Measurements from ENCODE around the gene CRELD2.

The CRELD2 gene

GRCh38 chr22:49966774-49967705, 48.6 kb downstream of the CRELD2 start:
- no peak for DNase-seq (ENCODE audit: low read depth in 3 of 3, low spot score in 1 of 3)

- DNase-seq (ENCODE audit: low read depth in 3 of 3, low spot score in 1 of 3), result no peak
Observed at GRCh38 chr22:49967706-49968208, 49.3 kb downstream of the CRELD2 start.

DNA sequence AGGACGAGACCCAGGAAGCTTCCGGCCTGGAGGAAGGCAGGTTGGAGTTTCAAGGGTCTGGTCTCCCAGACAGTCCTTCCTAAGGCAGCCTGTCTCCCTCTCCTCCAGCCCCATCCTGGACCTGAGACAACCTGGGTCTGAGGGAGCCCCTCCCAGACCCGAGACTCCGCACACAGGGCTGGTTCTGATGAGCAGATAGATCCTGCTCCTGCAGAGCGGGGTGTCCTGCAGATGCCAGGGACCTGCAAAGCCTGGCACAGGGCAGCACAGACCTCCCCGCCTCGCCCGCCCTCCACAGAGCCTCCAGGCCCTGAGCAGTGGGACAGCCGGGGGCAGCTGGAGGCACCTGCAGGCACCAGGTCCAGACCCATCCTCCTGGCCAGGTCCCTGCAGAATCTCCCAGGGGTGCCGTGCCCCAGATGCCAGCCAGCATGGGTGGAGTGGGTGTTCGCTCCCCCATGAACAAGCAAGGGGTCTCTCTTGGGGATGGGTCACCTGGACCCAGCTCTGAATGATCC, 49.9 kb downstream of the CRELD2 start:
- no peak for DNase-seq (ENCODE audit: low read depth in 3 of 3, low spot score in 1 of 3)

DNA sequence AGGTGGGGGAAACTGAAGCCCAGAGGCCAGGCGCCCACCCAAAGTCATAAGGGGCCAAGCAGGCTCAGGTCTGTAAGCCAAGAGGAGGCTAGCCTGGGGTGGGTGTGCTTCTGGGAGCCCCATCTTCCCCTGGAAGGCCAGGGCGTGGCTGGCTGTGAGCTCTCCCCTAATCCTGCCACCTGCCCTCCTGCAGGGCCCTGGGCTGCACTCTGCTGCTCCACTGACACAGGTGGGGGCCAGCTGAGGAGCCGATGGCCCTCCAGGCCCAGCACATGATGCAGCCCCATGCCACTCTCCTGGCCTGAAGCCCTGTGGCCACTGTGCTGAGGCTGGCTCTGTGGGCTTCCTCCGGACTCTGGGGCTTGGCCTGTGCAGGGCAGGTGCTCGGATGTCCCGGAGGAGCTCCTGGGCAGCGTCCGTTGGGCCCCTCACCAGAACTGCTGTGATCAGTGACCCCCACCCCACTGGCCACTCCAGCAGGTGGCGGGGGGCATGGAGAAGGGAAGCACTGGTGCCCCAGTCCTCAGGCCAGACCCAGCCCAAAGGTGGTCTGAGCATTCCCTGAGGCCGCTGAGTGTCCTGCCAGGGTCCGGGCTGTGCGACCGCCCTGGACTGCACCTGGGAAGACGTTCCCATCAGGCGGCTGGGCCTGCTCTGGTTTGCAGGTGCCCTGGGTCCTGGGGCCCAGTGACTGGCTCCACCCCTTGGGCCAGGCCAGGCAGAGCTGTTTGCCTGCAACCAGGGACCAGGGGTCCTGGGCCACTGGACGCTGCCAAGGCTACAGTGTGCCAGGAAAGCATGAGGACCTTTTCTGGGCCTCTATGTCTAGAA, 50.6 kb downstream of the CRELD2 start:
- DNase-seq (ENCODE audit: low read depth in 3 of 3, low spot score in 1 of 3), result no peak

- DNase-seq (ENCODE audit: low read depth in 3 of 3, low spot score in 1 of 3), result no peak
Observed at GRCh38 chr22:49969751-49970527, 51.5 kb downstream of the CRELD2 start.

DNA sequence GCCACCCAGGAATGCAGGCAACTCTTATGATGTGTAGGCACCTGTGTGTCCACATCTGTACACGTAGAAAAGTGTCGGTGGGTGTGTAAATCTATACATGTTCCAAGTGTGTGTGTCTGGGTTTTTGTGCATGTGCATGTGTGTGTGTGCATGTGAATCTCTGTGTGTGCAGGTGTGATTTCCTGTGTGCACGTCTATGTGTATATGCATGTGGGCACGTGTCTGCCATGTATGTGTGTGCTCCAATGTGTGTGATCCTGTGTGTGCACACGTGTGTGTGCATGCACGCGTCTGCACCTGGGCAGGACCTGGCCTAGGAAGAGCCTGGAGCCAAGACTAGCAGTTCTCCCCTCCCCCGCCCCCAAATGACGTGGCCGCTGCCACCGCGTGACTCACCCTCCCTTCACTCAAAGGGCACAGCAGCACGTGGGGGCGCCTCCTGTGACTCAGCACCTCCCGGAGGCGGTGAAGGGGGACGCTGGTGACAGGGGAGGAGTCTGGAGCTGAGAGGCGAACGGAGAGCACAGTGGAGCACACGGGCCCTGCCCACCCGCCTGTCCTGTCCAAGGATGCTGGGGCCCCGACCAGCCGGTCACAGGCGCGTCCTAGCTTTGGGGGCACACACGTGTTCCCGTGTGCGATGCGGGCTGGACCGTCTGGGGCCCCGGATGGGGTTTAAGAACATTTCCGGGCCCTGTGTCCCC, 52.2 kb downstream of the CRELD2 start:
- peak; percentile 89 to 90 (median 90) for DNase-seq (ENCODE audit: low read depth in 3 of 3, low spot score in 1 of 3)

- peak in 1 of 3 donors; percentile 66 for DNase-seq (ENCODE audit: low read depth in 3 of 3, low spot score in 1 of 3)
Observed at GRCh38 chr22:49971232-49972162, 53.1 kb downstream of the CRELD2 start.

- no peak for DNase-seq (ENCODE audit: low read depth in 3 of 3, low spot score in 1 of 3)
Observed at GRCh38 chr22:49972163-49973017, 54.0 kb downstream of the CRELD2 start.

DNA sequence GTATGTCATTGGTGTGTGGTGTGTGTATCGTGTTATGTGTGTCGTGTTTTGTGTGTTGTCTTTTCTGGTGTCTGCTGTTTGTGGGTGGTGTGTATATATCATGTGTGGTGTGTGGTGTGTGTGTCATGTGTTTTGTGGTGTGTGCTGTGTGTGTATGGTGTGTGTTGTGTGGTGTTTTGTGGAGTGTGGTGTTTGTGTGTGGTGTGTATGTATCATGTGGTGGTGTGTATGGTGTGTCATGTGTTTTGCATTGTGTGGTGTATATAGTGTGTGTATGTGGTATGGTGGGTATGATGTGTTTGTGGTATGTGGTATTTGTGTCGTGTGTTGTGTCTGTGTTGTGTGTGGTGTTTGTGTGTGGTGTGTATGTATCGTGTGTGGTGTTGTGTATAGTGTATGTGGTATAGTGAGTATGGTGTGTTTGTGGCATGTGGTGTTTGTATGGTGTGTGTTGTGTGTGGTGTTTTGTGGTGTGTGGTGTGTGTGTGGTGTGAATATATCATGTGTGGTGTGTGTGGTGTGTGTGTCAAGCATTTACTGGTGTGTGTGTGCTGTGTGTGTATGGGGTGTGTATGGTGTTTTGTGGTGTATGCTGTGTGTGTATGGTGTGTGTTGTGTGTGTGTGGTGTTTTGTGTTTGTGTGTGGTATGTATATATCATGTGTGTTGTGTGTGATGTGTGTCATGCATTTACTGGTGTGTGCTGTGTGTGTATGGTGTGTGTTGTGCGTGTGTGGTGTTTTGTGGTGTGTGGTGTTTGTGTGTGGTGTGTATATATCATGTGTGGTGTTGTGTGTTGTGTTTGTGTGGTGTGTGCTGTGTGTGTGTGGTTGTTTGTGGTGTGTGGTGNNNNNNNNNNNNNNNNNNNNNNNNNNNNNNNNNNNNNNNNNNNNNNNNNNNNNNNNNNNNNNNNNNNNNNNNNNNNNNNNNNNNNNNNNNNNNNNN, 54.9 kb downstream of the CRELD2 start:
- no peak for DNase-seq (ENCODE audit: low read depth in 3 of 3, low spot score in 1 of 3)

GRCh38 chr22:49975543-49976389, 57.3 kb downstream of the CRELD2 start:
- DNase-seq (ENCODE audit: low read depth in 3 of 3, low spot score in 1 of 3), result peak in 1 of 3 donors; percentile 44

DNA sequence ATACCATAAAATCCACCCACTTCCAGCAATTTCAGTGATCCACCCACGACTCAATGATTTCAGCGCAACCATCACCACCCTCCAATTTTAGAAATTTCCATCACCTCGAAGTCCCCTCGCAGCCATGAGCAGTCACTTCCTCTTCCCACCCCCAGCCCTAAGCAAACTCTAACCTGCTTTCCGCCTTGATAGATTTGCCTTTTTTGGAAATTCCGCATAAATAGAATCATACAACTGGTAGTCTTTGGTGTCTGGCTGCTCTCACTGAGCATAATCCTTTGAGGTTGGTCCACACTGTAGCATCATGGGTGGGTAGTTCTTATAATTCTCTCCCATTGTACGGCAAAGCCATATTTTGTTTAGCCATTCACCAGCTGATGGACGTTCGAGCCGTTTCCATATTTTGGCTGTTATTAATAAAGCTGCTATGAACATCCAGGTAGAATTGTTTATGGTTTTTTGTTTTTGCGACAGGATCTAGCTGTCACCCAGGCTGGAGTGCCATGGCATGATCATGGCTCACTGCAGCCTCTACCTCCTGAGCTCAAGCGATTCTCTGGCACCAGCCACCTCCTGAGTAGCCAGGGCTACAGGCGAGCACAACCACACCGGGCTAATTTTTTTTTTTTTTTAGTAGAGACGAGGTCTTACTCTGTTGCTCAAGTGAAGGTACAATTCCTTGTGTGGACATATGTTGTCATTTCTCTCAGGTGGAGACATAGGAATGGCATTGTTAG, 58.2 kb downstream of the CRELD2 start:
- no peak for DNase-seq (ENCODE audit: low read depth in 3 of 3, low spot score in 1 of 3)
